Gastrocnemius medialis (tissue), 4 donors: ENCODE results near the gene ITGAL.

Experiments used
- CTCF ChIP-seq, 5 experiments: fragments of 450-650 bp in 3 of 5; fragments of 200-600 bp in 2 of 5; sonication (generic) in 2 of 5; IDR thresholded peaks in 4 of 5; conservative IDR thresholded peaks in 1 of 5; 1 replicate in 4 of 5; 2 replicates in 1 of 5; pipeline ENCODE4 v1.5.1; 2016 to 2019; ENCODE audit warnings: antibody characterized with exemption in 5 of 5, mild to moderate bottlenecking in 3 of 5, moderate library complexity in 3 of 5
- POLR2A ChIP-seq, 2 donors: fragments of 450-650 bp; IDR thresholded peaks; one replicate each; pipeline ENCODE4 v1.6.1; 2017; ENCODE audit warnings: antibody characterized with exemption in 2 of 2, mild to moderate bottlenecking in 2 of 2, moderate library complexity in 2 of 2

- TF ChIP-seq CTCF (IDR thresholded peaks at IDR 0.05 in 4 of 5, conservative IDR thresholded peaks at IDR 0.05 in 1 of 5) (no peak), POLR2A (IDR thresholded peaks at IDR 0.05) (no peak)
Measured at GRCh38 chr16:30569746-30570635, 97.4 kb downstream of the ITGAL start.
